CD4-positive, alpha-beta memory T cell (primary cell): Measurements from ENCODE around the gene BTG2. TPM values are rescaled to one million over a fixed set of nuclear protein-coding genes. Genes with fewer than 3 reads are reported as not detected.

Experiments
- CTCF ChIA-PET: fragments of 350-600 bp; sonication (Branson Sonifier 250); formaldehyde crosslinking; loops from one replicate; lab custom pipeline; 2021; ENCODE audit warnings: inconsistent platforms; ENCODE audit not compliant: partially characterized antibody; lab: Charles Lee
- POLR2A ChIA-PET: fragments of 350-600 bp; sonication (Branson Sonifier 250); formaldehyde crosslinking; loops from one replicate; lab custom pipeline; 2021; ENCODE audit not compliant: partially characterized antibody; lab: Charles Lee
- DNase-seq, 5 donors: peaks; one replicate each; pipeline versions ENCODE4 v3.0.0 to v3.0.0-alpha.2; 2020 to 2022; ENCODE audit warnings: mixed read lengths in 1 of 5
- H3K27ac ChIP-seq: one replicate; pipeline ENCODE4 v1.7.0; 2013; ENCODE audit warnings: low read depth, low read length
- H3K27me3 ChIP-seq: 2 replicates; pipeline ENCODE4 v1.7.0; 2013; ENCODE audit warnings: mild to moderate bottlenecking, low read length, moderate library complexity; ENCODE audit not compliant: insufficient read depth
- H3K36me3 ChIP-seq: 2 replicates; pipeline ENCODE4 v1.7.0; 2013; ENCODE audit warnings: mild to moderate bottlenecking, low read length, moderate library complexity; ENCODE audit not compliant: insufficient read depth
- H3K4me1 ChIP-seq: 2 replicates; pipeline ENCODE4 v1.7.0; 2013; ENCODE audit warnings: mild to moderate bottlenecking, low read length, moderate library complexity; ENCODE audit not compliant: insufficient read depth
- H3K4me3 ChIP-seq, 2 donors: one replicate each; pipeline ENCODE4 v1.7.0; 2013; ENCODE audit warnings: low read length in 2 of 2, mild to moderate bottlenecking in 1 of 2
- H3K9me3 ChIP-seq, 2 donors: one replicate each; pipeline ENCODE4 v1.7.0; 2013; ENCODE audit warnings: low read length in 2 of 2, control low read depth in 1 of 2; ENCODE audit not compliant: control insufficient read depth in 1 of 2
- H3K27ac Mint-ChIP-seq, 7 donors: one replicate each; pipeline ENCODE4 v1.8.0; 2020 to 2021; ENCODE audit warnings: mixed read lengths in 7 of 7, mild to moderate bottlenecking in 6 of 7, inconsistent platforms in 3 of 7, moderate library complexity in 3 of 7
- H3K27me3 Mint-ChIP-seq, 2 donors: one replicate each; pipeline ENCODE4 v1.8.0; 2020 to 2021; ENCODE audit warnings: mixed read lengths in 2 of 2
- H3K36me3 Mint-ChIP-seq, 2 donors: one replicate each; pipeline ENCODE4 v1.8.0; 2020 to 2021; ENCODE audit warnings: mixed read lengths in 2 of 2, inconsistent platforms in 1 of 2, mild to moderate bottlenecking in 1 of 2
- H3K4me1 Mint-ChIP-seq, 4 donors: one replicate each; pipeline ENCODE4 v1.8.0; 2020 to 2021; ENCODE audit warnings: mixed read lengths in 4 of 4, mild to moderate bottlenecking in 1 of 4
- H3K4me3 Mint-ChIP-seq, 8 donors: one replicate each; pipeline ENCODE4 v1.8.0; 2020 to 2021; ENCODE audit warnings: mixed read lengths in 8 of 8, mild to moderate bottlenecking in 7 of 8, moderate library complexity in 6 of 8, inconsistent platforms in 3 of 8
- H3K9me3 Mint-ChIP-seq, 8 donors: one replicate each; pipeline ENCODE4 v1.8.0; 2020 to 2021; ENCODE audit warnings: mixed read lengths in 8 of 8, mild to moderate bottlenecking in 5 of 8, inconsistent platforms in 3 of 8, moderate library complexity in 1 of 8
- intact Hi-C: fragments of 100-400 bp; cut with micrococcal nuclease; formaldehyde crosslinking; loops from one replicate; pipeline ENCODE4 v1.15.1; 2023
- polyA plus RNA-seq, 2 donors: library from polyadenylated mRNA; unstranded; fragments of 300-500 nt; fragmentation: Illumina TruSeq; gene quantifications; one replicate each; pipeline ENCODE4 v1.2.3, GENCODE V29; 2021
- total RNA-seq, 2 experiments: library from RNA; stranded (reverse); gene quantifications; one replicate each; pipeline ENCODE4 v1.2.3, GENCODE V29; 2021

Gene BTG2
- total and polyA plus RNA-seq, 4 experiments from 2014 or later: 123 to 288 (median 199) TPM

DNA sequence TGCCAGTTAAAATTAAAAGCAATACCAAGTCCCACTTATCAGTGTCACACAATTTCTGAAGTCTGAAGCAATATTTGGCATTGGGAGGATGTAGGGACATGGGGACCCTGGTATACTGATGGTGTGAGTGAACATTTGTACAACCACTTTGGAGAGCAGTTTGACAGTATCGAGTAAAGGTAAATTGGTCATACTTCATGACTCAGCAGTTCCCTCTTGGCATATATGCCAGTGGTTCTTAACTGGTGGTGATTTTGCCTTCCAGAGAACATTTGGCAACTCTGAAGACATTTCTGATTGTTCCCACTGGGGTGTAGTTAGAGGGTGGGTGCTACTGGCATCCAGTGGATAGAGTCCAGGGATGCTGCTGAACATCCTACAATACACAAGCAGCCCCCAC is 25.9 kb downstream of the BTG2 start:
- no peaks in the 10 kb centered on the region for H3K36me3 ChIP-seq
- DNase-seq: no peak
- no peaks in the 10 kb centered on the region for H3K9me3 Mint-ChIP-seq
- H3K4me3 Mint-ChIP-seq: no peak overlapping the region
- H3K27ac ChIP-seq: no peak overlapping the region
- H3K27ac Mint-ChIP-seq: no peak overlapping the region
- H3K4me1 Mint-ChIP-seq: peaks cover 24 to 42% (median 31%) of the 10 kb centered on the region in 4 donors
- ChIA-PET POLR2A (interaction anchor here (0.6 to 1.1 kb wide), 2 partner anchors 58 to 63 kb away, joined by 3 to 4 read pairs; no protein-coding TSS in a partner anchor), CTCF (interaction anchor here (2.1 to 30.0 kb wide), 4 partner anchors 7 to 60 kb away, joined by 7 to 921 read pairs (median 240); partner anchors contain the start of gene BTG2)
- intact Hi-C loops: no loop called here
- H3K27me3 Mint-ChIP-seq: no peaks in the 10 kb centered on the region
- no peaks in the 10 kb centered on the region for H3K9me3 ChIP-seq
- H3K4me3 ChIP-seq: no peak overlapping the region
- peaks cover 0 to 1% of the 10 kb centered on the region in 2 donors for H3K36me3 Mint-ChIP-seq
- no peaks in the 10 kb centered on the region for H3K27me3 ChIP-seq
- H3K4me1 ChIP-seq: peaks cover 34% of the 10 kb centered on the region

DNA sequence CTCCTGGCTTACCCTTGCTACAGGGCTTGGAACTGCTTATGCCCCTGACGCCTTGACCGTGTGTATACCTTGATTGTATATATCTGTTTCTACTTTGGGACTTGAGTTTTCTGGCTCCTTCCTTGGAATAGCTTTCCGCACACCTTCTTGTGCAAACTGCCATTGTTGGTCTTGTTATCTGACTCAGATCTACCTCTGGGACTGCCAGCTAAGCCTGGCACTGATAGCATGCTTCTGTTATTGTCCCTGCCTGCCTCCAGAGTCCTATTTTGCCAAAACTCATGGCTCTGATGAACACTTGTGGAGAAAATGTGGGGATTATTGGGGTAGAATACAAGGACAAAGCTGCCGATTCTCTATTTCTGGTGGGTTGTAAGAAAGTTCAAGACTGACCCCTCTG is 30.2 kb downstream of the BTG2 start:
- Mint-ChIP-seq H3K9me3 (no peaks in the 10 kb centered on the region), H3K36me3 (no peaks in the 10 kb centered on the region), H3K27me3 (peaks cover 0 to 1% of the 10 kb centered on the region in 2 donors), H3K4me3 (peak overlapping the region in 4 of 8 donors; percentile 5 to 69 (median 40)), H3K27ac (peak overlapping the region in 5 of 7 donors; percentile 4 to 84 (median 49)), H3K4me1 (peaks cover 17 to 35% (median 25%) of the 10 kb centered on the region in 4 donors)
- no peaks in the 10 kb centered on the region for H3K27me3 ChIP-seq
- ChIA-PET CTCF (interaction anchor here (1.3 to 30.0 kb wide), 6 partner anchors 9 to 152 kb away, joined by 4 to 921 read pairs (median 196); partner anchors contain the start of gene BTG2), POLR2A (interaction anchor here (0.6 to 11.5 kb wide), 5 partner anchors 11 to 67 kb away, joined by 3 to 207 read pairs (median 87); no protein-coding TSS in a partner anchor)
- peaks cover 17% of the 10 kb centered on the region for H3K4me1 ChIP-seq
- no peak overlapping the region for H3K27ac ChIP-seq
- no peaks in the 10 kb centered on the region for H3K36me3 ChIP-seq
- intact Hi-C loops: no loop called here
- no peaks in the 10 kb centered on the region for H3K9me3 ChIP-seq
- H3K4me3 ChIP-seq: no peak overlapping the region
- no peak for DNase-seq

DNA sequence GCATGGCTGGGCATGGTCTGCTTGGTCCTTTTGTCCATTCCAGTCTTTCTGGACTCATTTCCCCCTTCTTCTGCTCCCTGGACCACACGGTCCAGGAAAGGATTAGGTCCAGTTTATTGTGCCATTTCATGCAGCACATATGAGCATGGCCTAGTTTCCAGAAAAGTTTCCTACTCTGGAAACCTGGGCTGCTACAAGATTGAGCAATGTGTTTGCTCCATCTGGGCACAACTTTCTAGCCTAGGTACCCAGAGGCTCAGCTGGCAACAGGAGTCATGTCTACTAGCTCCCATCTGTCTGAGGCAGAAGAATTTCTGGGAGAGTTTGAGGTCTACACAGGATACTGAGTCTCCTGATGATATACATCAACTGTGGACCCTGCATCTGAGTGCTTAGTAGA is 30.8 kb downstream of the BTG2 start:
- Mint-ChIP-seq H3K4me3 (peak overlapping the region in 5 of 8 donors; percentile 10 to 69 (median 32)), H3K27ac (peak overlapping the region in 6 of 7 donors; percentile 25 to 84 (median 64))

DNA sequence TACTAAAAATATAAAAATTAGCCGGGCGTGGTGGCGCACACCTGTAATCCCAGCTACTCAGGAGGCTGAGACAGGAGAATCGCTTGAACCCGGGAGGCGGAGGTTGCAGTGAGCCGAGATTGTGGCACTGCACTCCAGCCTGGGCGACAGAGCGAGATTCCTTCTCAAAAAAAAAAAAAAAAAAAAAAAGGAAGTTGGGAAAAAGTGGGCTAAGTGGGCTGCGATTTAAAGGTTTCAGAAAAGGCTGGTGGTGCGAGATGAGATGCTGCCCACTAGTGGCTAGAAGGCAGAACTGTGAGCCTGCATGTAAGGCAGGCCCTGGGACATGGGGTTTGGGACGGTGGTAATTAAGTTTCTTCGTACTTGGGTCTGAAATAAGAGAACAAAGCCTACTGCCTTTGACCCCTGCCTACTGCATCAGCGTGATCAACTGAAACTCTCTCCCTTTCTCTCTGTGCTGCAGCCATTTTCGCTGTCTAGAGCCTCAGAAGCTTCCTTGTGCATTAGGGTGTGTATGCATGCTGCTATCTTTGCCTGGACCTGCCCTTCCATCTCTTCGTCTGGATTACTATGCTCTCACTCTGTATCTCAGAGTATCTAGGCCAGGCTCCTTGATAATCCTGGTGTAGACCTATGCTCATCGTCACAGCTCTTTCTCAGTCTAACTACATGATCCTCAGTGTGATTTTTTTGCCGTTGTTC is 33.2 kb downstream of the BTG2 start:
- ChIA-PET CTCF (interaction anchor here (0.6 to 30.0 kb wide), 15 partner anchors 9 to 764 kb away, joined by 3 to 921 read pairs (median 5); partner anchors contain the start of genes BTG2 and FMOD), POLR2A (interaction anchor here (0.9 to 11.5 kb wide), 5 partner anchors 14 to 70 kb away, joined by 3 to 207 read pairs (median 87); no protein-coding TSS in a partner anchor)
- Mint-ChIP-seq H3K36me3 (no peaks in the 10 kb centered on the region), H3K4me3 (peak overlapping the region in 2 of 8 donors; percentile 45 to 48), H3K9me3 (no peaks in the 10 kb centered on the region), H3K27ac (peak overlapping the region in 4 of 7 donors; percentile 16 to 77 (median 55)), H3K4me1 (peaks cover 23 to 36% (median 28%) of the 10 kb centered on the region in 4 donors), H3K27me3 (peaks cover 1 to 12% of the 10 kb centered on the region in 2 donors)
- H3K27me3 ChIP-seq: peaks cover 8% of the 10 kb centered on the region
- H3K9me3 ChIP-seq: no peaks in the 10 kb centered on the region
- peak; percentile 53 to 65 (median 63) for DNase-seq
- H3K36me3 ChIP-seq: no peaks in the 10 kb centered on the region
- no peak overlapping the region for H3K27ac ChIP-seq
- intact Hi-C loops: loop anchor here (1.0 kb wide), 2 partner anchors 32 to 65 kb away; no protein-coding TSS in a partner anchor
- H3K4me3 ChIP-seq: no peak overlapping the region
- peaks cover 17% of the 10 kb centered on the region for H3K4me1 ChIP-seq

More for the DNA sequence above, 30.8 kb downstream of the BTG2 start:
- Histone ChIP-seq H3K27ac (no peak overlapping the region), H3K36me3 (no peaks in the 10 kb centered on the region), H3K9me3 (no peaks in the 10 kb centered on the region), H3K4me1 (peaks cover 17% of the 10 kb centered on the region), H3K27me3 (peaks cover under 1% of the 10 kb centered on the region), H3K4me3 (no peak overlapping the region)
- Mint-ChIP-seq H3K27me3 (peaks cover 0 to 1% of the 10 kb centered on the region in 2 donors), H3K4me1 (peaks cover 17 to 36% (median 25%) of the 10 kb centered on the region in 4 donors), H3K9me3 (no peaks in the 10 kb centered on the region), H3K36me3 (no peaks in the 10 kb centered on the region)
- no peak for DNase-seq
- ChIA-PET POLR2A (interaction anchor here (1.2 to 11.5 kb wide), 6 partner anchors 12 to 290 kb away, joined by 3 to 207 read pairs (median 82); partner anchors contain the start of gene ATP2B4), CTCF (interaction anchor here (1.3 to 30.0 kb wide), 7 partner anchors 8 to 151 kb away, joined by 4 to 921 read pairs (median 157); partner anchors contain the start of gene BTG2)
- intact Hi-C loops: no loop called here

DNA sequence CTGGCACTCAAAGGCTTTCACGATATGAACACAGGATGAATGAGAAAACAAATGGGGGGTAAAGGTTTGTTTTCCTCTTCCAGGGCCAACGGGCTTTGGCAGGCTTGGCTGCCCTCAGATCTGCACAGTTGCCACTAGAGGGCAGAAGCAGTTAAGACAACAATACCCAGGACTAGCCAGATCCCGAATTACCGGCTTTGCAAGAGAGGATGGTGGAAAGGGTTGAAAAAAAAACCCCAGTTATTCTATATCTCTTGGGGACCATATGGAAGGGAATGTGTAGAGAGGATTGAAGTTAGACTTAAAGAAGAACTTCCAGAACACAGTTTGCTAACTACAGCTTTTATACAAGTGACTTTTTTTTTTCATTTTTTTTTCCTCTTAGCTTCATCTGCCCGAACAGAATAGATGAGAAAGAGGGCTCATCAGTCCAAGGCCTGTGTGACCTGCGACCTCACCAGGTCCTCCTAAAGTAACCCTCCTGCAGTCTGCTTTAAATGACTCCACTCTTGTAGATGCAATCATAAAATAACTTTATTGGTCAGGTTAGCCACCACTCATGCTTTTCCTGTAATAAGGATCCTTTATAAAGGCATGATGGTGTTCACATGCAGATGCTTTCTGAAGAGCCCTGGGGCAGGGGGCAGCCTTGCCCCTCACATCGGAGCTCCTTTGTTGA is 34.9 kb downstream of the BTG2 start:
- peaks cover 4 to 26% of the 10 kb centered on the region in 2 donors for H3K27me3 Mint-ChIP-seq
- intact Hi-C loops: loop anchor here (1.0 to 10.0 kb wide), 5 partner anchors 13 to 785 kb away; no protein-coding TSS in a partner anchor
- no peak overlapping the region for H3K4me3 ChIP-seq
- H3K27ac Mint-ChIP-seq: peak overlapping the region in 6 of 7 donors; percentile 1 to 78 (median 48)
- no peak overlapping the region for H3K27ac ChIP-seq
- peaks cover 23 to 36% (median 28%) of the 10 kb centered on the region in 4 donors for H3K4me1 Mint-ChIP-seq
- H3K36me3 ChIP-seq: no peaks in the 10 kb centered on the region
- no peaks in the 10 kb centered on the region for H3K36me3 Mint-ChIP-seq
- POLR2A ChIA-PET: interaction anchor here (1.9 to 11.5 kb wide), 5 partner anchors 16 to 147 kb away, joined by 7 to 207 read pairs (median 87); no protein-coding TSS in a partner anchor
- H3K9me3 ChIP-seq: no peaks in the 10 kb centered on the region
- H3K4me3 Mint-ChIP-seq: peak overlapping the region in 1 of 8 donors; percentile 6
- CTCF ChIA-PET: interaction anchor here (0.5 to 30.0 kb wide), 21 partner anchors 8 to 1091 kb away, joined by 3 to 921 read pairs (median 4); partner anchors contain the start of genes ATP2B4, BTG2, FMOD and OPTC
- H3K9me3 Mint-ChIP-seq: no peaks in the 10 kb centered on the region
- H3K4me1 ChIP-seq: peaks cover 16% of the 10 kb centered on the region
- peaks cover 8% of the 10 kb centered on the region for H3K27me3 ChIP-seq
- peak; percentile 61 to 68 (median 63) for DNase-seq

DNA sequence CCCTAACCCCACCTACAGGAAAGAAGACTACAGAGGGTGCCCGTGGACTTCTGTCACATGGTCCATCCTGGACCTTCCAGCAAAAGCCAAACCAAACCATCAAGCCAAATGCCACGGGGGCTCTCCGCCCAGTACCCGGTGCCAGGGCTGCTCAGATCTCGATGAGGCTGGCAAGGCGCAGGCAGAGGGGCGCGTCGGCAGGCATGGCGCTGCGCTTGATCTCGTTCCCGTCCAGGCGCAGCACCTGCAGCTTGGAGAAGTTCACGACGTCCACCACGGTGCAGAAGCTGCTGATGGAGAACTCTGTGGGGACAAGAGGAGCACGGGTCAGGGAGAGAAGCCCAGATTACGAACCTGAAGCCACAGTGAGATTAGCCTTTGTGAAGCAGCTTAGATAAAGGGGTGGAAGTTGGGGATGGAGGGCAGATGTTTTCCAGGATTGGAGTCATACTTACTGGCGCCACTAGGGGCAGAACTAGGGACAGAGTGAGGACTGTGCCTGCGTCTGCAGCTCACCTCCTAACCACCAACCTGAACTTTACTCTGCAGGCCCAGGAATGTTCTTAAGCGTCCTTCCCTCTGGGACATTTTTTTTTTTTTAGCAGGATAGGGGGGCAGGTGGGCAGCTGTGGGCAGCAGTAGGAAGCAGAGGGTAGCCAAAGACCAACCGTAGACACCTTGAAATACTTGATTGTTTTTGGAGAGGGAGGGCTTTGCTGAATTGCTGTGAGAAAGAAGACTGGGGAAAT is 37.0 kb downstream of the BTG2 start:
- H3K27me3 ChIP-seq: peaks cover 8% of the 10 kb centered on the region
- Mint-ChIP-seq H3K27ac (peak overlapping the region in 2 of 7 donors; percentile 36 to 69), H3K4me3 (peak overlapping the region in 3 of 8 donors; percentile 29 to 61 (median 61)), H3K27me3 (peaks cover 4 to 44% of the 10 kb centered on the region in 2 donors), H3K36me3 (no peaks in the 10 kb centered on the region), H3K9me3 (no peaks in the 10 kb centered on the region), H3K4me1 (peaks cover 12 to 19% (median 13%) of the 10 kb centered on the region in 4 donors)
- DNase-seq: peak in 3 of 5 donors; percentile 30 to 45 (median 42)
- no peaks in the 10 kb centered on the region for H3K9me3 ChIP-seq
- H3K36me3 ChIP-seq: no peaks in the 10 kb centered on the region
- POLR2A ChIA-PET: interaction anchor here (8.0 to 11.5 kb wide), 3 partner anchors 18 to 74 kb away, joined by 77 to 207 read pairs (median 145); no protein-coding TSS in a partner anchor
- no peaks in the 10 kb centered on the region for H3K4me1 ChIP-seq
- intact Hi-C loops: loop anchor here (10.0 kb wide), 1 partner anchor 782 kb away; no protein-coding TSS in a partner anchor
- H3K4me3 ChIP-seq: no peak overlapping the region
- CTCF ChIA-PET: interaction anchor here (0.9 to 30.0 kb wide), 15 partner anchors 9 to 524 kb away, joined by 3 to 921 read pairs (median 7); partner anchors contain the start of genes BTG2, FMOD and OPTC
- H3K27ac ChIP-seq: no peak overlapping the region
